ENCODE measurements around the gene MRPL36.

MRPL36 gene

DNA sequence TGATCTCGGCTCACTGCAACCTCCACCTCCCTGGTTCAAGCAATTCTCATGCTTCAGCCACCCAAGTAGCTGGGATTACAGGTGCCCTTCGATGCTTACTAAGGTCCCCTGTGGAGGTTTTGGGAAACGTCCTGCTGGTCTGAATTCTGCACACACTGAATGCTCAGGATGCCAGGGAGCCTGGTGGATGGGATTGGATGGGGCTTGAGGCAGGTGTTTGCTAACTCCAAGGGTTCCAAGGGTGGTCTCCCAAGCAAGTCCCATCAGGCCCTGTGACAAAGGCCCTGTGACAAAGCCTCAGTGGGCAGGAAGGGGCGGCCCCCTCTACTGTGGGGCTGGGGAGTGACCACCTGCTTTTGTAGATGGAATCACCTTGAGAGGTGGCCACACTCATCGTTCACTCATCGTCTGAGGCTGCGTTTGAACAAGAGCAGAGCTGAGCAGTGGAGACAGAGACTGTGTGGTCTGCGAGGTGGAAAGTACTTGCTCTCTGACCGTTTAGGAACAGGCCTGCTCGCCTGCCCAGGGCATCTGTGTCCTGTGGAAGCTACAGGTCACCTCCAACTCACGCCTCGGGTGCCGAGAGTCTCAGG, 40.2 kb downstream of the MRPL36 start:
- H3K36me3 ChIP-seq: no peaks in the 10 kb centered on the region
- H3K4me1 ChIP-seq: no peaks in the 10 kb centered on the region
- DNase-seq: no peak
- H3K9me3 ChIP-seq: no peaks in the 10 kb centered on the region
- H3K4me3 ChIP-seq (ENCODE audit: low read depth, low read length): no peak overlapping the region
- H3K27me3 ChIP-seq: peaks cover 64% of the 10 kb centered on the region
- TF ChIP-seq, protein P1, sequence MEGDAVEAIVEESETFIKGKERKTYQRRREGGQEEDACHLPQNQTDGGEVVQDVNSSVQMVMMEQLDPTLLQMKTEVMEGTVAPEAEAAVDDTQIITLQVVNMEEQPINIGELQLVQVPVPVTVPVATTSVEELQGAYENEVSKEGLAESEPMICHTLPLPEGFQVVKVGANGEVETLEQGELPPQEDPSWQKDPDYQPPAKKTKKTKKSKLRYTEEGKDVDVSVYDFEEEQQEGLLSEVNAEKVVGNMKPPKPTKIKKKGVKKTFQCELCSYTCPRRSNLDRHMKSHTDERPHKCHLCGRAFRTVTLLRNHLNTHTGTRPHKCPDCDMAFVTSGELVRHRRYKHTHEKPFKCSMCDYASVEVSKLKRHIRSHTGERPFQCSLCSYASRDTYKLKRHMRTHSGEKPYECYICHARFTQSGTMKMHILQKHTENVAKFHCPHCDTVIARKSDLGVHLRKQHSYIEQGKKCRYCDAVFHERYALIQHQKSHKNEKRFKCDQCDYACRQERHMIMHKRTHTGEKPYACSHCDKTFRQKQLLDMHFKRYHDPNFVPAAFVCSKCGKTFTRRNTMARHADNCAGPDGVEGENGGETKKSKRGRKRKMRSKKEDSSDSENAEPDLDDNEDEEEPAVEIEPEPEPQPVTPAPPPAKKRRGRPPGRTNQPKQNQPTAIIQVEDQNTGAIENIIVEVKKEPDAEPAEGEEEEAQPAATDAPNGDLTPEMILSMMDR (IDR thresholded peaks at IDR 0.05; ENCODE audit: low read depth, low read length): no peak

DNA sequence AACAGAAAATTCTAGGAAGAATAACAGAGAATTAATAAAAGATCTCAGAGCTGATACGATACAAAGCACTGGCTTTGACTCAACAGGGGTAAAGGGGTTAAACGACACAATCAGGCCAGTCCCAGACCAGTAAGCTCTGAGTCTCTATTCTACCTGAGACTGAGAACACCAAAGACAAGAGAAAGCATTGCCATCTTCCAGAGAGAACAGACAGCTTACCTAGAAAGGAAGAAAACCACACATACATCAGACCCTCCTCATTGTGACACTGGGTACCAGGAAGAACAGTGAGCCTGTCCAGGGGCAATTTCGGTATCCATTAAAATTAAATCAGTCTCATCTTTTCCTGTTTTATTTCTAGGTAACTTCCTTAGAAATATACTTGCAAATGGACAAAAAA, 41.1 kb downstream of the MRPL36 start:
- TF ChIP-seq, protein P1 (IDR thresholded peaks at IDR 0.05; ENCODE audit: low read depth, low read length): no peak
- H3K36me3 ChIP-seq: no peaks in the 10 kb centered on the region
- H3K4me3 ChIP-seq (ENCODE audit: low read depth, low read length): no peak overlapping the region
- H3K27me3 ChIP-seq: peaks cover 64% of the 10 kb centered on the region
- no peak for DNase-seq
- H3K9me3 ChIP-seq: no peaks in the 10 kb centered on the region
- H3K4me1 ChIP-seq: no peaks in the 10 kb centered on the region

DNA sequence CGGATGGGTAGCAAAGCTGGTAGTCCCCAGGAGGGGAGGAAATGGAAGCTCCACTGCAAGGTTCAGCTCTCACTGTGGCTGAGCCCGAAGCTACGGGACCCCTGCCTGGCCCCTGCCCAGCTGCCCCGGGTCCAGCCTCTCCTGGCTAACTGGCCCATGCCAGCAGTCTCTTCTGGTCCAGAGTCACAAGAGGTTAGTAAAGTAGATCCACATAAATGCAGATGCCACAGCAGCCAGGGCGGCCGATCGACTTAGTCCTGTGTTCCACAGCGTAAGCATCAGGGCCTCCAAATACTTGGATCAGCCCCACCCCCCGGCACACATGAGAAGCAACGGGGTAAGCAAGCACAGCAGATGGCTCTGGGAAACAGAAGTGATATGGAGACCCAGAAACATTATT, 42.1 kb downstream of the MRPL36 start:
- no peak for DNase-seq
- no peaks in the 10 kb centered on the region for H3K9me3 ChIP-seq
- H3K36me3 ChIP-seq: no peaks in the 10 kb centered on the region
- peaks cover 64% of the 10 kb centered on the region for H3K27me3 ChIP-seq
- TF ChIP-seq, protein P1 (IDR thresholded peaks at IDR 0.05; ENCODE audit: low read depth, low read length): no peak
- H3K4me3 ChIP-seq (ENCODE audit: low read depth, low read length): no peak overlapping the region
- H3K4me1 ChIP-seq: no peaks in the 10 kb centered on the region

DNA sequence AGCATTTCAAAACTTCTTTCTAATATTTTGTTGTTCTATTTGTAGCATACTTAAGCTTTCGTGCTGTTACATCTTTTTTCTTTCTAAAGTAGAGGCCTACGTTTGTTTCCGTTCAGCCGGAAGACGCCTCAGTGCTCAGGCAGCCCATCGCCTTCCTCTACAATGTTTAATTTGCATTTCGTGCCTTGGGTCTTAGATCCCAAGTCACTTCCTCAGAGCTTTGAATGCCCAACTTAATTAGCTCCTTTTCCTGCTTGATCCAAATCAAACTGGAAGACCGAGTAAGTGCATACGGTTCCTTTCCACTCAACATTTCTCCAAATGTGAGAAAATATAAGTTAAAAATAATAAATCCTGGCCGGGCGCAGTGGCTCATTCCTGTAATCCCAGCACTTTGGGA, 43.2 kb downstream of the MRPL36 start:
- H3K36me3 ChIP-seq: no peaks in the 10 kb centered on the region
- peaks cover 64% of the 10 kb centered on the region for H3K27me3 ChIP-seq
- TF ChIP-seq, protein P1 (IDR thresholded peaks at IDR 0.05; ENCODE audit: low read depth, low read length): no peak
- H3K9me3 ChIP-seq: no peaks in the 10 kb centered on the region
- no peak overlapping the region for H3K4me3 ChIP-seq (ENCODE audit: low read depth, low read length)
- DNase-seq: no peak
- H3K4me1 ChIP-seq: no peaks in the 10 kb centered on the region

DNA sequence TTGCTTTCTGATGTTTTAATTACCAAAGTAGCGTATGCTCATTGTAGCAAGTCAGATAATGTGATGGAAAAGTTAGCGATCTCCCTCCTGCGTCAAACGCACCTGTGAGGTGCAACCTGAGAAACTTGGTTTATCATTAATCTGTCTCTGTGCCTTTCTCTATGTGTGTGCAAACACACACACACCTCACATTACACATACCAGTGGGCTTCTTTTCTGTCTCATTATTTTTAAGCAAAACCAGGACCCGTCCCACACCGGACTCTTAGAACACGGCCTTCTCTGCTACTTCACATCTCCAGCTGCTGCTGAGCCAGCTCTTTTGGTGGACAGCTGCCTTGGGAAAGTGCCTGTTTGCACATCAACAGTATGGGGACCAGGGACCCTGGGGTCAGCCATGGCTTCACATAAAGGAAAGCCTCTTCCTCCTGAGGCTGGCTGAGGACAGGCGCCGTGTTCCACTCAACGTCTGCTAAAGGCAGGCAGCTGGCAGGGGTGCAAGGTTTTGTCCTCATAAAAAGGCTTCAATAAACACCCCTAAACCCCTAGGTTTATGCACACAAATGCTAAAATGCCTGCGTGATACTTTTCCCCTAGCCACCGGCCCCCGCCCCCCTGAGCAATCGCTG, 44.2 kb downstream of the MRPL36 start:
- H3K27me3 ChIP-seq: peaks cover 62% of the 10 kb centered on the region
- H3K4me3 ChIP-seq (ENCODE audit: low read depth, low read length): no peak overlapping the region
- no peaks in the 10 kb centered on the region for H3K9me3 ChIP-seq
- TF ChIP-seq, protein P1 (IDR thresholded peaks at IDR 0.05; ENCODE audit: low read depth, low read length): no peak
- no peak for DNase-seq
- no peaks in the 10 kb centered on the region for H3K36me3 ChIP-seq
- H3K4me1 ChIP-seq: no peaks in the 10 kb centered on the region

DNA sequence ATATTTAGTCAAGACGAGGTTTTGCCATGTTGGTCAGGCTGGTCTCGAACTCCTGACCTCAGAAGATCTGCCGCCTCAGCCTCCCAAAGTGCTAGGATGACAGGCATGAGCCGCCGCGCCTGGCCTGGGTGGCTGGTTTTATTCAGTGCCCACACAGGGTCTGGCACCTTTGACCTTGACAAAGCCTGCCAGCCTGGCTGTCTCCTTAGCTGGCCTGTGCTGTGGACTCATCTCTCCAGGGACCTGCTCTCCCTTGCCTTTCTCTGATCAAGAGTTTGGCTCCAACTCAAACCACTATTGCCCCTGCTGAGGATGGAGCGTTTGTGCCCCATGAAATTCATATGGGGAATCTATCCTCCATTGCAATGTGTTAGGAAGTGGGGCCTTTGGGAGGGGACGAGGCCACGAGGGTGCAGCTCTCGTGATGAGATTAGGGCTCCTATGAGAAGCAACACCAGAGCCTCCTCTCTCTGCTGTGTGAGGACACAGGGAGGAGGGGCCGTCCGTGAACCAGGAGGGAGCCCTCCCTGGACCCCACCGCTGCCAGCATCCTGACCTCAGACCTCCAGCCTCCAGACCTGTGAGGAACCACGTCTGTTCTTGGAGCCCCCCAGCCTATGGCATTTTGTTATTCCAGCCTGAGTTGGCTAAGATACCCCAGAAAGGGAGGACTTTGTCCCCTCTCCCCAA, 45.0 kb downstream of the MRPL36 start:
- H3K9me3 ChIP-seq: no peaks in the 10 kb centered on the region
- H3K4me1 ChIP-seq: no peaks in the 10 kb centered on the region
- peaks cover 58% of the 10 kb centered on the region for H3K27me3 ChIP-seq
- H3K4me3 ChIP-seq (ENCODE audit: low read depth, low read length): no peak overlapping the region
- H3K36me3 ChIP-seq: no peaks in the 10 kb centered on the region
- no peak for DNase-seq
- TF ChIP-seq, protein P1 (IDR thresholded peaks at IDR 0.05; ENCODE audit: low read depth, low read length): no peak
